BE2C (cell line): Measurements from ENCODE around the gene C10orf90.

ENCODE experiments used
- DNase-seq: peaks from one replicate; pipeline ENCODE4 v3.0.0-alpha.2; 2020
- H3K27me3 ChIP-seq: fragments of 250-450 bp; sonication (Bioruptor Pico); 2 replicates; pipeline ENCODE4 v1.5.1; 2020; ENCODE audit warnings: mild to moderate bottlenecking
- H3K36me3 ChIP-seq: fragments of 250-450 bp; sonication (Bioruptor Pico); 2 replicates; pipeline ENCODE4 v1.5.1; 2020; ENCODE audit warnings: mild to moderate bottlenecking
- H3K4me1 ChIP-seq: fragments of 250-450 bp; sonication (Bioruptor Pico); 2 replicates; pipeline ENCODE4 v1.5.1; 2020
- H3K4me3 ChIP-seq: 2 replicates; pipeline ENCODE4 v1.5.1; 2011; ENCODE audit warnings: low read depth, low read length
- H3K9me3 ChIP-seq: fragments of 250-450 bp; sonication (Bioruptor Pico); 2 replicates; pipeline ENCODE4 v1.5.1; 2020
- CTCF ChIP-seq: IDR thresholded peaks from 2 replicates; pipeline ENCODE4 v1.5.1; 2012; ENCODE audit warnings: mild to moderate bottlenecking, low read depth, low read length

Gene C10orf90

GRCh38 chr10:126609566-126609965, 60.9 kb downstream of the C10orf90 start:
- H3K9me3 ChIP-seq, result no peaks in the 10 kb centered on the region
- H3K27me3 ChIP-seq, result no peaks in the 10 kb centered on the region
- H3K36me3 ChIP-seq, result no peaks in the 10 kb centered on the region
- no peak for TF ChIP-seq CTCF
- no peak for DNase-seq
- no peaks in the 10 kb centered on the region for H3K4me1 ChIP-seq
- H3K4me3 ChIP-seq, result no peak overlapping the region

GRCh38 chr10:126599949-126600682, 70.4 kb downstream of the C10orf90 start:
- no peaks in the 10 kb centered on the region for H3K9me3 ChIP-seq
- no peaks in the 10 kb centered on the region for H3K4me1 ChIP-seq
- H3K36me3 ChIP-seq, result no peaks in the 10 kb centered on the region
- DNase-seq, result no peak
- H3K4me3 ChIP-seq, result no peak overlapping the region
- TF ChIP-seq CTCF, result no peak
- no peaks in the 10 kb centered on the region for H3K27me3 ChIP-seq

- Histone ChIP-seq H3K36me3 (no peaks in the 10 kb centered on the region), H3K4me3 (no peak overlapping the region), H3K4me1 (no peaks in the 10 kb centered on the region), H3K27me3 (no peaks in the 10 kb centered on the region), H3K9me3 (no peaks in the 10 kb centered on the region)
- peak; percentile 72 for DNase-seq
- peak; percentile 87 for TF ChIP-seq CTCF
Measured at GRCh38 chr10:126598009-126598408, 72.5 kb downstream of the C10orf90 start.

GRCh38 chr10:126597211-126597610, 73.3 kb downstream of the C10orf90 start:
- TF ChIP-seq CTCF, result no peak
- Histone ChIP-seq H3K4me1 (no peaks in the 10 kb centered on the region), H3K4me3 (no peak overlapping the region), H3K27me3 (no peaks in the 10 kb centered on the region), H3K36me3 (no peaks in the 10 kb centered on the region), H3K9me3 (no peaks in the 10 kb centered on the region)
- DNase-seq, result no peak

GRCh38 chr10:126596472-126597016, 73.9 kb downstream of the C10orf90 start:
- no peak overlapping the region for H3K4me3 ChIP-seq
- no peaks in the 10 kb centered on the region for H3K9me3 ChIP-seq
- no peaks in the 10 kb centered on the region for H3K36me3 ChIP-seq
- DNase-seq, result no peak
- H3K4me1 ChIP-seq, result no peaks in the 10 kb centered on the region
- no peak for TF ChIP-seq CTCF
- no peaks in the 10 kb centered on the region for H3K27me3 ChIP-seq

- no peak for DNase-seq
- H3K9me3 ChIP-seq, result no peaks in the 10 kb centered on the region
- no peaks in the 10 kb centered on the region for H3K27me3 ChIP-seq
- no peaks in the 10 kb centered on the region for H3K4me1 ChIP-seq
- H3K4me3 ChIP-seq, result no peak overlapping the region
- no peaks in the 10 kb centered on the region for H3K36me3 ChIP-seq
- no peak for TF ChIP-seq CTCF
Measured at GRCh38 chr10:126595160-126595559, 75.3 kb downstream of the C10orf90 start.
